HG02943 (cell line): ENCODE data around the gene TAS2R4.
"Not testable (repeated sequence)": the region's sequence is repeated elsewhere in the genome, so short reads cannot be mapped to it uniquely, and the experiment has no call there.

Experiments used
- ATAC-seq: cut with Tn5 transposase; IDR thresholded peaks from one replicate; pipeline ENCODE4 v1.9.1; 2021; ENCODE audit warnings: mild to moderate bottlenecking, low read depth, moderate library complexity; ENCODE audit not compliant: unreplicated experiment

The TAS2R4 gene

DNA sequence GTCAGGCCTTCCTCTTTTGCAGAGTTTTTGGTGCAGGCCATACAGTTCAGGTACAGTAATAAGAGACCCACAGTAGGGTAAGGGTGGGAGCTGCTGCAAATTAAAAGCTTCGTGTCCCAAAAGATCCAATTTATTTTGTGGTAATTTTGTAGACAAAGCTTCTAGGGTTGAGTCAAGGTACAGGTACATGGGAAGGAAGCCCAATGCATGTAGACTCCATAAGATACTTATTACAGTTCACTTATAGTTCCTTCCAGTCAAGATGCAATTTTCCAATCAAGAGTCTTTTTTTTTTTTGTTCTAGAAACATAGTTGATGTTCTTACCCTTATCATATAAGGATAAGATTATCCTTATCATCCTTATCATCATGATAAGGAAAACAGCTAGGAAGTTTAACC is at the start of gene TAS2R4:
TAS2R4 (plus strand) TSS at position 301 of the 400 bp plus-strand sequence. CDS start 1,815 bp downstream, outside the sequence.
- no peak for ATAC-seq

DNA sequence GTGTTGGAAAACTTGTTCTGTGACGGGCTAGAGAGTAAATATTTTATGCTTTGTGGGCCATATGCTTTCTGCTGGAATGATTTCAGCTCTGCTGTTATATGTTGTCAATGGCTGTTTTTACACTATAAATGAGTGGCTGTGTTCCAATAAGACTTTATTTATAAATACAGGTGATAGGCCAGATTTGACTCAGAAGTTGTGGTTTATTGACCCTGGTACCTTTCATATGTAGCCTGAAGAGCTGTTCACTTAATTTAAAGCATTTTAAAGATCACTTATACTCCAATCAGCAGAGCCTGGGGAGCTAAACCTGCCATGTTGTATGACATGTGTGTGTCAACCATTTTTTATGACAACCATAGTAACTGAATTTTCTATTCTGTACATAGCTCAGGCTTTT is 47.5 kb upstream of the TAS2R4 start:
- ATAC-seq, result no peak

GRCh38 chr7:141731476-141732149 is 44.9 kb upstream of the TAS2R4 start:
- ATAC-seq, result no peak

DNA sequence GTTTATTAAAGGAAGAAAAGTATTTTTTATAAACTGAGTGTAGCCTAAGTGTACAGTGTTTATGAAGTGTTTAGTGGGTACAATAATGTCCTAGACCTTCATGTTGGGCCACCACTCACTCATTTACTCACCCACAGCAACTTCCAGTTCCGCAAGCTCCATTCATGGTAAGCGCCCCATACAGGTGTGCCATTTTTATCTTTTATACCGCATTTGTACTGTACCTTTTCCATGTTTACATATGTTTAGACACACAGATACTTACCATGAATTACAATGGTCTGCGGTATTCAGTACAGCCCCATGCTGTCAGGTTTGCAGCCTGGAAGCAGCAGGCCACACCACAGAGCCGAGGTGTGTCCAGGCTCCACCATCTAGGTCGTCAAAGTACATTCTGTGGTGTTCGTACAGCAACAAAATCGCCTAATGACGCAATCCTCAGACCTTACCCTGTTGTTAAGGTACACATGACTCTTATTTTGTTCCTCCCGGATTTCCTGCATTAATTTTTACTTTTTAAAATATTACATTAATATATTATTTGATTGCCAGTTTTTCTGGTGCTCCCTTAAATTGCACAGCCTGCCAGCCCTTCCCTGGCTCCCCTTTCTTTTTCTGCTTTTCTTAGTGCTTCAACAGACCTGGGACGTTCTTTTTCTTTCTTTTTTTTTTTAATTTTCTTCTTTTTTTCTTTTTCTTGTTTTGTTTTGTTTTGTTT is 39.2 kb upstream of the TAS2R4 start:
- no peak for ATAC-seq

GRCh38 chr7:141737836-141738591 is 38.5 kb upstream of the TAS2R4 start, which contains the start of gene SSBP1:
Gene SSBP1 (plus strand): TSS chr7:141738358. CDS start chr7:141739167, 809 bp downstream.
- ATAC-seq, result peak; percentile 86

- ATAC-seq, result peak; percentile 45
Observed at GRCh38 chr7:141738592-141739013, 37.9 kb upstream of the TAS2R4 start.

- ATAC-seq, result no peak
Observed at GRCh38 chr7:141739250-141739649, 37.2 kb upstream of the TAS2R4 start.

DNA sequence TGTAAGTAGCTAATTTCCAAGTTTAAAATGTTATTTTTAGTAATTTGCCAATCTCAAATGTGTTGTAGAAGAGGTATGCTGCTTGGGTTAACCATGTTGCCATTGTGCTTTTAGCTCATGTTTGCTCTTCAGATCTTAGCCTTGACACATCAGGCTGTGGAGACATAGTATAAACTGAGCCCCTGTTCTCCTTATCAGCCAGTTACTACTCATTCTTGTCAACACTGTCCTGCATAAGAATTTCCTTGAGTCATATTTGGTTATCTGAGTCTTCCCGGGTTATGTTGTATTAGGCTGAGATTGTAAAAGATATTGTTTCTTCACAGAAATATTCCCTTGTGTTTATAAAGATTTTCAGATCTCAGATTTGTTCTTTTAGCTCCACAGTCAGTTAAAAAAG is 34.2 kb upstream of the TAS2R4 start:
- no peak for ATAC-seq

DNA sequence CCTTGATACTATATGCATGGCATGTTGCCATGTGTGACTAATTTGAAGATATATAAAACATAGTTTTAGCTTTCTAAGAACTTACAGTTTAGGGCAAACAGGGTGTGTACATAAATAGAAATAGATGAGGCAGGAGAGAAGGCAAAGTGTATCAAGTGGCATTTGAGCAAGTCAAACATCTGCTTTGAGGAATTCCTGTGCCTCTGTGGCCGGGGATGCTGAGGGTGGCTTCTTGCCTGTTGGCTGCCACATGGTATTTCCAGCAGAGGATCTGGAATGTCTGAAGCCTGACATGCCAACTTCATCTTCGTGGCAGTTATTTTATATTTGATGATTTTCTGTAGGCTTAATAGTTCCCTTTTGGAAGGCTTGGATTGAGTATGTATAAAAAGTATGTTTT is 32.3 kb upstream of the TAS2R4 start:
- ATAC-seq, result no peak

DNA sequence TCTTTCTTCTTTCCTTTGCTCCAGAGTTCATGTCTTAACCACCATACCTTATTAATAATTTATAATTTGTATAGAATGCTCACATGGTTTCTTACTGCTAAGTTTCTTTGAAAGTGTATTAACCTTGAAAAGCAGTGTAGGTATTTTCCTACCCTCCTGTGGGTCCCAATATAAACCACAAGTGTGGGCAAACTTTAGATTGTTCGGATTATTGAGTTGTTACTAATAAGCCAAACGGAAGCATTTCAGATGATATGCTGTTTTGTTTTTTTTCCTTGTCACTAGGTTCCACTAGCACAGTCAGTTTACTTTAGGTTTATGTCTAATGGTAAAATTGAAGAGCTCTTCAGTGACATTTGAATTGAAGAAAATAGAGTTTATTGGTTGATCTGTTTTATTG is 28.1 kb upstream of the TAS2R4 start:
- no peak for ATAC-seq

GRCh38 chr7:141751904-141752303 is 24.6 kb upstream of the TAS2R4 start:
- ATAC-seq, result not testable (repeated sequence)

DNA sequence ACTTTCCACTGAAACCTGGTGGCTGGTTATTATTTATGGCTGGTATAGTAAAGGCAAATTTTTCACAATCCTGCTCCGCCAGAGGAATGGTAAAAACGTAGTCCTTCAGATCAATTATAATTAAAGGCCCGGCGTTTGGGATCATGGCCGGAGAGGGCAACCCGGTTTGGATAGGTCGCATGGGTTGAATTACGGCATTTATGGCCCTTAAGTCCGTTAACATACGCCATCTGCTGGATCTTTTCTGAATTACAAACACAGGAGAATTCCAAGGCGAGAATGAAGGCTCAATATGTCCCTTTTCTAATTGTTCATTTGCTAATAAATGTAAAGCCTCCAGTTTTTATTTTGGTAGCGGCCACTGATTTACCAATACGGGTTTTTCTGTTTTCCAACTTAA is 23.8 kb upstream of the TAS2R4 start:
- ATAC-seq, result no peak

- ATAC-seq, result no peak
Observed at GRCh38 chr7:141754939-141755338, 21.5 kb upstream of the TAS2R4 start.

DNA sequence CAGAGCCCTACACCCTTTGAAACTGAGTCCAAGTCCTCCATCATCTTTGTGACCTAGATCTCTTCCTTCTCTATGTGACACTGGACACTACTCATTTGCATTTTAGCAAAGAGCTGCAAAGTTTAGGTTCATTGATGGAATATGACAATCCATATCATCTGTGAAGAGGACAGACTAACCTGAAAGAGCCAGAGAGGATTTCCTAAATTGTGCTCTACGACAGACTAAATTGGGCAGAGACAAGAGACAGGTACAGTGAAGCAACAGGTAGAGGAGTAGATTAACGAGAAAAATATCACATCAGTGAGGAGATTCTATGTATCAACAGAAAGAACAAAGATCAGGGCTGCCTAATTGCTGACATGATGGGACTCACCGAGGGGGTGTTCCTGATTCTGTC is 12.7 kb upstream of the TAS2R4 start, which contains the start of gene TAS2R3:
TAS2R3 (plus strand) TSS at position 301 of the 400 bp plus-strand sequence; CDS start at position 363, 62 bp downstream.
- ATAC-seq, result no peak

DNA sequence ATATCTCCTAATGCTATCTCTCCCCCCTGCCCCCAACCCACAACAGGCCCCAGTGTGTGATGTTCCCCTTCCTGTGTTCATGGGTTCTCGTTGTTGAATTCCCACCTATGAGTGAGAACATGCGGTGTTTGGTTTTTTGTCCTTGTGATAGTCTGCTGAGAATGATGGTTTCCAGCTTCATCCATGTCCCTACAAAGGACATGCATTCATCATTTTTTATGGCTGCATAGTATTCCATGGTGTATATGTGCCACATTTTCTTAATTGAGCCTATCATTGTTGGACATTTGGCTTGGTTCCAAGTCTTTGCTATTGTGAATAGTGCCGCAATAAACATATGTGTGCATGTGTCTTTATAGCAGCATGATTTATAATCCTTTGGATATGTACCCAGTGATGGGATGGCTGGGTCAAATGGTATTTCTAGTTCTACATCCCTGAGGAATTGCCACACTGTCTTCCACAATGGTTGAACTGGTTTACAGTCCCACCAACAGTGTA is 6.3 kb upstream of the TAS2R4 start:
- ATAC-seq, result not testable (repeated sequence)

DNA sequence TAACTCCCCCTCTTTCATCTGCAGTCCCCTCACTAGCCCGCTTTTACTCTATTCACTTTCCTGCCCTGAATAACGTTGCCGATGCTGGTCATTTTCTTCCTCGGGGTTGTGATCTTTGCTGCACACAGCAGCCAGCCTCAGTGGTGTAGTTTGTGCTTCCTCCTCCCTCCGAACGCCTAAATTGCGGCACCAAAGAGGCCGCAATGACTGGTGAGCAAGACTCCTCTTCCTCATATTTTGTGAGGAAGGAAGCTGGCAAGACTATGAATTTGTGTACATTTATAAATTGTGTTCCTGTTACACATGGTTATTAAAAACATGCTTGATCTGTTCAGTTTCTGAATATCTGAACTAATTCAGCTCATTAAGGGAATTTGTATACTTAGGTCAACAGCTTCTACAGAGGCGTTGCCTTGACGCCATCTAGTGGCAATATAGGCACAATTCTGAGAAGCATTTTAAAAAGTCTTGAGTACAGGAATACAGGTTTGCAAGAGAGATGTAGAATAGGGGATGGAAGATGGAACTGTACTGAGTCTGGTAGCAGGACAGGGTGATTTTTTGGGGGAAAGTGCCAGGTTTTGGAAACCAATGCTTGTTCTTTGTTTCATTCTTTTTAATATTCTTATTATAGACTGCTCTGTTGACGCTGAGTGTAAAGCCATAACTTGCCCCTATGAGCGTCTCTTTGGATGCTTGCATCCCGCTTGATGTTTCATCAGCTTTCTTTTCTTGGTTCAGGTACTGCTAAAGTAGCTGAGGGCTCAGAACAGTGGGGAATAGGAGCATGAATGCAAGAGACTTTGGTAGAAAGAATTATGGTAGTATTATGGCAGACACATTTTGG is 9.5 kb downstream of the TAS2R4 start:
- no peak for ATAC-seq

GRCh38 chr7:141788296-141788695 is 11.8 kb downstream of the TAS2R4 start:
- no peak for ATAC-seq

DNA sequence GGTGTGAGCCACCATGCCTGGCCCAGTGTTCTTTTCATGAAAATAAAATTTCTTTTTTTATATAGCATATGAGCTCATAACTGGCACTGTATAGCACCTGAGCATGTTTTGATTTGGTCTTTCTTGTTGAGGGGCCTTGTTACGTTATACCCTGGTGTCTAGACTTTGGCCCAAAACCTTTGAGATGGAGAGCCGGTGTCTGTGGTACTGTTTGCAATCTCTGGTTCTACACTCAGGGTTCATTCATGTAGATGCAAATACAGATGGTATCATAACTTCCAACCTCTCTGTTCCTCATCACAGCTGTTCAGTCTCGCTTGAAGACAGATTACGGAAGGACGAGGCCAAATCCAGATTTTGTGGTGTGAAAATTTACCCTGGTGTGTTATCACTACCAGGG is 13.4 kb downstream of the TAS2R4 start, which contains the start of gene TAS2R5:
TAS2R5 (plus strand) TSS at position 301 of the 400 bp plus-strand sequence. CDS start 145 bp downstream, outside the sequence.
- no peak for ATAC-seq

GRCh38 chr7:141792526-141792925 is 16.1 kb downstream of the TAS2R4 start:
- ATAC-seq, result no peak

DNA sequence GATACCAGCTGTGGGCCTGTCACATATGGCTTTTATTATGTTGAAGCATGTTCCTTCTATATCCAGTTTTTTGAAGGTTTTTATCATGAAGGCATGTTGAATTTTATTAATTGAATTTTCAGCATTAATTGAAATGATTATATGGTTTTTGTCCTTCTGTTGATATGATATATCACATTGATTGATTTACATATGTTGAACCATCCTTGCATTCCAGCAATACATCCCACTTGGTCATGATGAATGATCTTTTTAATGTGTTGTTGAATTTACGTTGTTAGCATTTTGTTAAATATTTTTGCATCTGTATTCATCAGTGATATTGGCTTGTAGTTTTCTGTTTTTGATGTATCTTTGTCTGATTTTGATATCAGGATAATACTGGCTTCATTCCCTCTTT is 43.6 kb downstream of the TAS2R4 start:
- ATAC-seq, result no peak
